NCI-H146 treated with DMSO at 0.1 percent for 48 hours (cell line): ENCODE measurements around the gene GRB10.
A peak's percentile ranks its signal among the peaks of the same experiment; 100 is the strongest.

ENCODE experiments used
- DNase-seq: peaks from one replicate; lab custom pipeline; 2025; ENCODE audit not compliant: unreplicated experiment; lab: John Stamatoyannopoulos, UW

The GRB10 gene

GRCh38 chr7:50803359-50804337 is 21.0 kb upstream of the GRB10 start:
- DNase-seq, result no peak

GRCh38 chr7:50801907-50802306 is 19.2 kb upstream of the GRB10 start:
- no peak for DNase-seq

- DNase-seq, result no peak
Measured at GRCh38 chr7:50799873-50800272, 17.2 kb upstream of the GRB10 start.

GRCh38 chr7:50798126-50798525 is 15.4 kb upstream of the GRB10 start:
- DNase-seq, result no peak

GRCh38 chr7:50795831-50796230 is 13.1 kb upstream of the GRB10 start:
- no peak for DNase-seq

GRCh38 chr7:50795253-50795652 is 12.6 kb upstream of the GRB10 start:
- no peak for DNase-seq

GRCh38 chr7:50793947-50794570 is 11.4 kb upstream of the GRB10 start:
- no peak for DNase-seq

- DNase-seq, result peak; percentile 29
Measured at GRCh38 chr7:50793120-50793946, 10.6 kb upstream of the GRB10 start.

- DNase-seq, result no peak
Measured at GRCh38 chr7:50792342-50793119, 9.8 kb upstream of the GRB10 start.

GRCh38 chr7:50791938-50792341 is 9.2 kb upstream of the GRB10 start:
- DNase-seq, result no peak

- no peak for DNase-seq
Measured at GRCh38 chr7:50791363-50791937, 8.8 kb upstream of the GRB10 start.

- DNase-seq, result no peak
Measured at GRCh38 chr7:50790381-50790780, 7.7 kb upstream of the GRB10 start.

- DNase-seq, result no peak
Measured at GRCh38 chr7:50788382-50788781, 5.7 kb upstream of the GRB10 start.

GRCh38 chr7:50787825-50788224 is 5.1 kb upstream of the GRB10 start:
- DNase-seq, result no peak

GRCh38 chr7:50785346-50785745 is 2.6 kb upstream of the GRB10 start:
- DNase-seq, result no peak

- DNase-seq, result no peak
Measured at GRCh38 chr7:50783801-50784507, 1.3 kb upstream of the GRB10 start.

- DNase-seq, result no peak
Measured at GRCh38 chr7:50783303-50783702, 607 bp upstream of the GRB10 start.

- no peak for DNase-seq
Measured at GRCh38 chr7:50781381-50782293, 1.1 kb downstream of the GRB10 start.

- DNase-seq, result no peak
Measured at GRCh38 chr7:50780436-50780835, 2.3 kb downstream of the GRB10 start.
